Stimulated activated CD4-positive, alpha-beta T cell treated with anti-CD3 and anti-CD28 coated beads, TNF-alpha, amount 100 ng/mL, for 48 hours (primary cell): ENCODE results near the gene STK39.

Experiments used
- DNase-seq, 3 donors: peaks; one replicate each; pipeline ENCODE4 v3.0.0-alpha.2; 2020; ENCODE audit warnings: low read depth in 3 of 3

Gene STK39

GRCh38 chr2:168159754-168160585 lies 87.4 kb downstream of the STK39 start:
- no peak for DNase-seq

DNA sequence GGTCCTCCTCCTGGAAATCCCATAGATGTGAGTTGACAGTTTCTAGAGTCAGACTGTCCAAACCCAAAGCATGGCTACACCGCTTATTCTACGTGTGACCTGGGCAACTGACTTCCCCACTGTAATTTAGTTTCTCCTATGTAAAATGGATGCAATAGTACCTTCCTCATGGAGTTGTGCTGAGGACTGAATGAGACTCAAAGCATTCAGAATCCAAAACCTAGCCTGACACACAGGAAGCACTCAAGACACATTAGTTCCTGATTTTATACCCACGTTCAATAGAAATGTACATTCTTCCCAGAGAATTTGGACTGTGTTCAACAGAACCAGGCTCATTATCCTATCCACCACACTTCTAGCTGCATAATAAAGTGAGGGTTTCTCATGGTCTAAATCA lies 88.8 kb downstream of the STK39 start:
- no peak for DNase-seq

DNA sequence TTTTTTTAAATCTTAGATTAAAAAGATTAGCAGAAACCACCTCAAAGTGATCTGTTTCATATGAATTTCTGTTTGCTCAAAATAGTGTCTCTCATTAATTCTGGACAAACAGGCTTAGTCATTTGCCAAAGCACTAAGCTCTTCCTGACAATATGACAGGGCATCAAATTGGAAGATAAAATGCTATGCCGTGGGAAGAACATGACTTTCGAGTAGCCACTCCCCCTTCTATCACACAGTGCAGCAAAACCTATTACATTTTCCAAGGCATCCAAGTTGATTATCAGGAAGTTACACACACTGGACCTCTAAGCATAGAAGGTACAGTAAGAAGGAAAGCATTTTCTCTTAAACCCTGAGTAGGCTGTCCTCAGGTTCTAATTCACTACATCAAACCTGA lies 89.5 kb downstream of the STK39 start:
- no peak for DNase-seq

GRCh38 chr2:168157070-168157469 lies 90.3 kb downstream of the STK39 start:
- no peak for DNase-seq

DNA sequence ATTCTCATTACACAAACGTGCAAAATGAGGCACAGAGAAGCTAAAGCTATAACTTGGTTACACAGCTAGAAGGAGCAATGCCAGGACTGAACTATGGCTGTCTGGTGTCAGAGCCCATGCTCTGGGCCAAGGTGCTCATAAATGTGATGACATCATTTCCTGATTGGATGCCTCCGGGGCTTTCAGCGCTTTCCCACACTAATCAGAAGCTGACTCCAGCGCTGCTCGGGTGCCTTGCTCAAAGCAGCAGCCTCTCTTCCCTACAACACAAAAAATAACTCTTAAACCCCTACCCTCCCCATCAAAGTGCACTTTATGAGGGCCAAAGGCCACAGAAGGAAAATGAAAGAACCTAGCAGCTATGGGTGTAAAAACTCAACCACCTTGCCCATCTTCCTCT lies 90.7 kb downstream of the STK39 start:
- no peak for DNase-seq

- no peak for DNase-seq
Measured at GRCh38 chr2:168155680-168156079, 91.7 kb downstream of the STK39 start.

DNA sequence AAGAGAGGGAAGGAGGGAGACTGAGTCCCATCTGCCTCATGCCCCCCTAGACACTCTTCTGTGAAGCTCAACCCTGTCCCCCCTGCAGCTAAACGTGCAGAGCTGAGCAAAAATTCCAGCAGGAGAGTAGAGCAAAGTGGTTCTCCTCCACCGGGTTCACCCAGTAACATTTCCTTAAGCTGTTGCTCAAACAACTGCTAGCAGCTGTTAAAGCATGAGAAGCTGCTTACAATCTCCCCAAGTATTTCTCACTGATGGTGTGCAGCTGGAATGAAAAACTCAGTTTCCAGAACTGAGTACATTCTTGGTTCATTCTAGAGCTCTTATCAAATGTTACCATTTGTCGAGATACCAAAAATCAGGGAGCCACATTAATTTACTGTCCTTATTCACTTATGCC lies 92.3 kb downstream of the STK39 start:
- no peak for DNase-seq

DNA sequence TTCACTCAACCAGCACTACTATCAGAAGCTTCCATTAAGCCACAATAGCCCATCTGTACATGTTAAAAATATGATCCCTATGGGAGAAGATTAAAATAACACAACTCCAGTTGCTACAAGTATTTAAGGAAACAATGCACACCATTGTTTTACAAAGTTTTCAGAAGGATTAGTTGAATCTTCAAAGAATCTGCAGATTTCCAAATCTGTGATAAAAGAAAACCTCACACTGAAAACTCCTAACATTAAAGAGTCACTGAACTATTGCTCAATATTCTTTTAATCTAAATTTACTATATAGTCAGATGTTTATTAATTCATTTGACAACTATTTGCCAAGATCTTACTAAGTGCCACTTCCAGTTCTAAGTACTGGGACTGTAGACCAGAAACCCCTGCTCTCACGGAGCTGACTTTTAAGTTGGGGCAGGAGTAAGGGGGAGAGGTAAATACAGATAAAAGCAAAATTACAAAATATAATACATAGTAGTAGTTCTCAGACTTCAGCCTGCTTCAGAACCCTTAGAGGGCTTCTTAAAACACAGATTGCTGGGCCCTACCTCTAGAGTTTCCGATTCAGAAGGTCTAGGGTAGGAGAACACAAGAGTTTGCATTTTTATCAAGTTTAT lies 94.4 kb downstream of the STK39 start:
- no peak for DNase-seq

DNA sequence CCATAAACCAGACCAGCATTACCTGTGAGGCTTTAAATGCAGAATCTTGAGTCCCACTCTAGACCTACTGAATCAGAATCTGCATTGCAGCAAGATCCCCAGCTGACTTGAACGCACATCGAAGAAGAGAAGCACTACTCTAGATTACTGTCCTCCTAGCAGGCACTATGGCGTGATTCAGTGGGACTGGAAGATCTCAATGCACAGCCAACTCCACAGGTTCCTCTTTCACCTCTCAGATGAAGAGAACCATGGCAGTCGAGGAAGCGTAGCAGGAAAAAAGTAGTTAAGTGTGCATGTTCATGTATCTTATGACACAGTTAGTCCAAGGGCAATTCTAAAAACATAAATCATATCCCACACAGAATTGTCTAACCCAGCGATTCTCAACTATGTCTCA lies 97.4 kb downstream of the STK39 start:
- DNase-seq, result no peak

- DNase-seq, result no peak
Measured at GRCh38 chr2:168149150-168149974, 98.0 kb downstream of the STK39 start.

DNA sequence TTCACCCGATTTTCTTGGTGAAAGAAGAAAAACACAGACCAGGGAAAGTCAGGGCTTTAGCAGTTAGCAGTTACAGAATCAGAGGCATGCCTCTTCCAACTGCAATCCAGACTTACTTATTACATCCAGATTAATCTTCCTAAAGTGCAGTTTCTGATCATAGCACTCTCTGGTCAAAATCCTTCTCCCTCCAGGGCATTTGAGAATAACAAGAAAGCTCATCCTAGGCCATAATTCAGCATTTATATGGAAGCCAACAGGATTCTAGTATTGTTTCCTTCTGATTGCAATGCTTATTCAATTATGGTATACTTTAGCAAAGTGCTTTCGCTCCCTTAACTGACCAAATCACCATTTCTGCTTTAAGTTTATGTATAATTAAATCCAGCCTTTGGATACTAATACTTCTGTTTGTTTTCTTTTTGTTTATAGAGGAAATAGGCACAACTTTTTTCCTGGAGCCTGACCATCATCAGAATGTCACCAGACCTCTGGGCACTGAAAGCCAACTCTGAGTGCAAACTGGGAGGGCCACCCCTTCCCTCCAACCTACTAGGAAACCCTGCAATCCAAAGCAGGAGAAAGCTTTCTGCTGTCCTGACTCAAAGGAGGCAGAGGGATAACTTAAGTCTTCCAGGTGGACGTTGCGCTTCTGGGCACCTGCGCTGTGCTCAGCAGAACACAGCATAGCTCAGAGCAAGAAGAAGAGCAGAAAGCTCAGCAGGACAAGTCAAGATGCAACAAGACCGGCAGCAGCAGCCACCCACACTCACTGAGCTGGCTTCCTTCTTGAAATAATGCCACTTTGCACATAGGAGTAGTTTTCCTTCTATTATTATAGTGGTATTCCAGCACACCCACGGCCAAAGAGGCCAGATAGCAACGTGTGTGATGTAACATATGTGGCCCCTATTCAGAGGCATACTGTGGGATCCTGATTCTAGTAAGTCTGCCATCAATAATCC lies 99.3 kb downstream of the STK39 start:
- DNase-seq, result no peak

DNA sequence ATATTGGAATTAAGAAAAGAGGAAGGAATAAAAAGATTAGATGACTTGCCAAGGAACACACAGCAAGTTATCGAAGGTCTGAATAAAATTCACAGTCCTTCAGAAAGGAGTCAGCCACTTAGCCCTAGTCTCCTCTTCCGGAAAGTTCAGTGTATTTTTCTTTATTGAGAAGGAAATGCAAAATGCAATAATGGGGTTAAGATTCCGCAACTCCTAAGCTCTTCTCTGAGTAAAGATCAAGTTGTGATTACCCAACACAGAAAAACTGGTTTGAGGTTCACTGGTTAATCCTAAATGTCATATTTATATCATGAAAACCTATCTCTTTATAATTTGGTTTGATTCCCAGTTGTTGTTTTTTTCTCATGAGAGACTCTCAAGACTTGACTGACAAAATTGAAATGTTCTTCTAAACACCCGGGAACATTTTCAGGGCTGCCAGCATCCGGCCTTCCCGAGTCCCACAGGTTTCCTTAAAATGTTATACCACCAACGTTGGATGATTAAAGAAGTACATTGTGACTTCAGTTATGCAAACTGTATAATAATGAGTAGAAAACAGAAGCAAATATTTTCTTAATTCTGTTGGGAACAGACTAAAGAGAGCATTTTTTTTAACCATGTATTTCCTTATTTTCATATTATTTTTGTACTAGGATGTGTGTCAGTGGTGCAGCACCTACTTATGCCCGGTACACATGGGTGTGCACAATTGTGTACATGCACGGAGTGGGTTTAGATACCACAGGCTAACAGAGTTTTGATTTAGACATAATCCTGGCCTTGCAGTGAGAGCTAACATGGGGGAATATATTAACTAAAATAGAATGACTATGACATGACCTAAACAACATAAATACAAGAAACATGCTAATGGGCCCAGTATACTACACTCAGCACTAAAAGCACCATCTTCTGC lies 100.2 kb downstream of the STK39 start:
- no peak for DNase-seq

GRCh38 chr2:168145426-168146310 lies 101.7 kb downstream of the STK39 start:
- DNase-seq, result no peak

- DNase-seq, result no peak
Measured at GRCh38 chr2:168145011-168145410, 102.4 kb downstream of the STK39 start.

DNA sequence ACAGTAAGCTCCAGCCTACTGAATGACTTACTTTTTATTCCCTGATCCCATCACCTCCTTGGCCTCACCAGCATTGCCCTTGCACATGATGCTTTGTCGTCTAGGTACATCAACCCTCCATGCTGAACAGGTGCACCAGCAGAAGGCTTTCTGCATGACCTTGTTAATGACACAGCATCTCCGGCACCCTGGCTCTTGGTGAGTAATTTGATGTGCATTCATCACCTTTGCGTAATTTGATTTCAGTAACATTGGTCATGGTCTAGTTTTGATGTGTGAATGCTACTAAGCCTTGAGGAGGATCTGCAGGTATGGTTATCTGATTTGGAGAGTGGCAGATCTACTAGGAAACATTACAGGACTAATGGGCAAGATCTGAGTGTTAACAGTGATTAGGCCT lies 103.6 kb downstream of the STK39 start:
- DNase-seq, result no peak

GRCh38 chr2:168140892-168141291 lies 106.5 kb downstream of the STK39 start:
- DNase-seq, result no peak

DNA sequence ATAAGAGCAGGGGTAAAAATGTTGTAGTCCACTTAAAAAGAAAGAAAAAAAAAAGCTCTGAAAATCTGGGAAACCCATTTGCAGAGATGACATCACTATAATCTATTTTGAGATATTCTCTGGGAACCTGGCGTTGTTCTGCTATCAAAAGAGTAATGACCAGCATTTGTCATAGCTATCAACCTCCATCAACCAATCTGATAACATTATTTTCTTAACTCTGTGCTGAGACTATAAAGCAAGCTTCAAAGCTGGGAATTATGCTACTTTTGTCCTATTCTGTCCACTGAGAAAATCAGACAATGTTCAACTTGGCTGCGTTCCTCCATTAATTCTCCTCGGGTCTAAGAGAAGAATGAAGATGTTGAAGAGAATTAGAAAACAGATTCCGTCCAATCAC lies 107.5 kb downstream of the STK39 start:
- DNase-seq, result no peak

DNA sequence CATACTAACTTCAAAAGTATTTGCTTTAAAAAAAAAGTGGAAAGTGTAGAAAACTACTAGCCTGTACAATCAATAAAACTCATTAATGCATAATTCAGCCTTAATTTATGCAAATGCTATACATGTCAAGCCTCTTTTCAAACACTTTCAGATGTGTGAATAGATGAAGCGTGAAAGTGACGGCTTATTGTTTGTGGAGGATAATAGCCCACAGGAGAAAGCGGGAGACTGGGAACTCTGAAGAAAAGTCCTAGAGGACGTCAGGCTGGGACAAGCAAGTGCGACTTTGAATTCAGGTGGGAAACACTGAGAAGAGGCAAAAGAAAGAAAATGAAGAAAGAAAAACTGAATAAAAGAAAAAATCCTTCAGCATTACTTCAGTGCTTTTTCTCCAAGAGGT lies 108.5 kb downstream of the STK39 start:
- no peak for DNase-seq

GRCh38 chr2:168138374-168138773 lies 109.0 kb downstream of the STK39 start:
- no peak for DNase-seq
